GM23338 (cell line): Measurements from ENCODE around the gene ANKRD11. TPM values are rescaled to one million over a fixed set of nuclear protein-coding genes. Genes with fewer than 3 reads are reported as not detected.

Experiments
- ATAC-seq: fragments of 200-7000 bp; cut with Tn5 transposase; 3 replicates; pipeline ENCODE4 v1.9.1; 2020
- DNase-seq: peaks from one replicate; pipeline ENCODE4 v3.0.0-alpha.2; 2015; ENCODE audit warnings: low spot score
- H2AFZ ChIP-seq: fragments of 200-600 bp; sonication (generic); 2 replicates; pipeline ENCODE4 v1.8.0; 2016; ENCODE audit warnings: antibody characterized with exemption, mild to moderate bottlenecking, moderate library complexity
- H3F3A ChIP-seq: fragments of 200-600 bp; sonication (generic); replicated peaks from 2 replicates; pipeline ENCODE4 v1.8.0; 2017; ENCODE audit warnings: antibody characterized with exemption, mixed run types, low read depth
- H3K27ac ChIP-seq: fragments of 200-600 bp; sonication (generic); 2 replicates; pipeline ENCODE4 v1.6.1; 2016; ENCODE audit warnings: low read depth
- H3K27me3 ChIP-seq: fragments of 200-600 bp; sonication (generic); 2 replicates; pipeline ENCODE4 v1.8.0; 2016; ENCODE audit warnings: mild to moderate bottlenecking, mixed run types, moderate library complexity; ENCODE audit not compliant: insufficient read depth
- H3K36me3 ChIP-seq: fragments of 200-600 bp; sonication (generic); 2 replicates; pipeline ENCODE4 v1.8.0; 2016; ENCODE audit warnings: mild to moderate bottlenecking; ENCODE audit not compliant: insufficient read depth
- H3K4me1 ChIP-seq: fragments of 200-600 bp; sonication (generic); 2 replicates; pipeline ENCODE4 v1.8.0; 2016; ENCODE audit warnings: mild to moderate bottlenecking, moderate library complexity; ENCODE audit not compliant: insufficient read depth
- H3K4me2 ChIP-seq: fragments of 200-600 bp; sonication (generic); 2 replicates; pipeline ENCODE4 v1.7.1; 2017; ENCODE audit warnings: mixed run types
- H3K4me3 ChIP-seq: fragments of 200-600 bp; sonication (generic); 2 replicates; pipeline ENCODE4 v1.6.1; 2016; ENCODE audit warnings: mixed run types
- H3K79me2 ChIP-seq: fragments of 200-600 bp; sonication (generic); replicated peaks from 2 replicates; pipeline ENCODE4 v1.8.0; 2017; ENCODE audit warnings: mild to moderate bottlenecking; ENCODE audit not compliant: insufficient read depth
- H3K9me2 ChIP-seq: fragments of 200-600 bp; sonication (generic); 2 replicates; pipeline ENCODE4 v1.8.0; 2017; ENCODE audit not compliant: insufficient read depth
- H4K20me1 ChIP-seq: fragments of 200-600 bp; sonication (generic); replicated peaks from 2 replicates; pipeline ENCODE4 v1.8.0; 2017; ENCODE audit warnings: mild to moderate bottlenecking; ENCODE audit not compliant: insufficient read depth
- H3K27ac Mint-ChIP-seq: 2 replicates; pipeline ENCODE4 v1.8.0; 2020; ENCODE audit warnings: inconsistent platforms, mild to moderate bottlenecking, moderate library complexity, mixed read lengths
- H3K27me3 Mint-ChIP-seq: 3 replicates; pipeline ENCODE4 v1.8.0; 2022; ENCODE audit warnings: low read depth, mild to moderate bottlenecking, moderate library complexity, mixed read lengths, inconsistent platforms; ENCODE audit not compliant: insufficient read depth, poor library complexity
- H3K36me3 Mint-ChIP-seq: 3 replicates; pipeline ENCODE4 v1.8.0; 2021; ENCODE audit warnings: low read depth, mild to moderate bottlenecking, inconsistent platforms, moderate library complexity, mixed read lengths
- H3K4me1 Mint-ChIP-seq: 3 replicates; pipeline ENCODE4 v1.8.0; 2020; ENCODE audit warnings: mild to moderate bottlenecking, inconsistent platforms, mixed read lengths
- H3K4me3 Mint-ChIP-seq: 3 replicates; pipeline ENCODE4 v1.8.0; 2021; ENCODE audit warnings: moderate library complexity, mild to moderate bottlenecking, inconsistent platforms, mixed read lengths
- H3K9me3 Mint-ChIP-seq: 3 replicates; pipeline ENCODE4 v1.8.0; 2020; ENCODE audit warnings: moderate library complexity, mild to moderate bottlenecking, inconsistent platforms, mixed read lengths
- CREB1 ChIP-seq: fragments of 250-450 bp; sonication (Bioruptor Pico); IDR thresholded peaks from 2 replicates; pipeline ENCODE4 v1.5.0; 2020; ENCODE audit warnings: low read depth, mild to moderate bottlenecking, moderate library complexity
- CTCF ChIP-seq, 2 experiments: fragments of 200-600 bp in 1 of 2; sonication (generic) in 1 of 2; conservative IDR thresholded peaks; 2 replicates each; pipeline versions ENCODE4 v1.5.1 to v1.6.1; 2016 to 2017; ENCODE audit warnings: antibody characterized with exemption in 2 of 2, low read depth in 2 of 2, mild to moderate bottlenecking in 2 of 2, moderate library complexity in 1 of 2
- ETS1 ChIP-seq: IDR thresholded peaks from 2 replicates; pipeline ENCODE4 v1.6.1; 2016; ENCODE audit warnings: antibody characterized with exemption
- EZH2 ChIP-seq: fragments of 200-600 bp; sonication (generic); IDR thresholded peaks from one replicate; pipeline ENCODE4 v1.8.0; 2017; ENCODE audit warnings: antibody characterized with exemption, mild to moderate bottlenecking, low read depth; ENCODE audit not compliant: unreplicated experiment
- EZH2phosphoT487 ChIP-seq: fragments of 200-600 bp; sonication (generic); IDR thresholded peaks from one replicate; pipeline ENCODE4 v1.8.1; 2018; ENCODE audit warnings: antibody characterized with exemption; ENCODE audit not compliant: unreplicated experiment
- JUNB ChIP-seq: IDR thresholded peaks from one replicate; pipeline ENCODE4 v1.6.1; 2016; ENCODE audit warnings: antibody characterized with exemption; ENCODE audit not compliant: unreplicated experiment
- NANOG ChIP-seq: IDR thresholded peaks from 2 replicates; pipeline ENCODE4 v1.6.1; 2016; ENCODE audit warnings: antibody characterized with exemption, borderline replicate concordance
- POLR2AphosphoS5 ChIP-seq: IDR thresholded peaks from 2 replicates; pipeline ENCODE4 v1.6.1; 2016; ENCODE audit warnings: antibody characterized with exemption, low read depth
- STAT1 ChIP-seq: IDR thresholded peaks from one replicate; pipeline ENCODE4 v1.6.1; 2016; ENCODE audit warnings: antibody characterized with exemption; ENCODE audit not compliant: unreplicated experiment
- ZNF114 ChIP-seq: fragments of 250-450 bp; sonication (Bioruptor Pico); IDR thresholded peaks from 2 replicates; pipeline ENCODE4 v1.5.0; 2020; ENCODE audit warnings: mild to moderate bottlenecking, moderate library complexity
- ZNF331 ChIP-seq: fragments of 250-450 bp; sonication (Bioruptor Pico); IDR thresholded peaks from 2 replicates; pipeline ENCODE4 v1.5.0; 2020; ENCODE audit warnings: low read depth, mild to moderate bottlenecking, moderate library complexity
- ZNF462 ChIP-seq: fragments of 250-450 bp; sonication (Bioruptor Pico); IDR thresholded peaks from 2 replicates; pipeline ENCODE4 v1.5.0; 2020; ENCODE audit warnings: mild to moderate bottlenecking, moderate library complexity
- polyA plus RNA-seq: library from polyadenylated mRNA; unstranded; fragments of >200 nt; fragmentation: Nextera tagmentation; extraction: Ambion mirVana; gene quantifications from 2 replicates; pipeline ENCODE4 v1.2.1, GENCODE V29; 2016
- total RNA-seq: library from RNA; depleted of rRNA; stranded (reverse); fragments of >200 nt; shearing (Covaris generic); gene quantifications from 2 replicates; pipeline ENCODE4 v1.2.3, GENCODE V29; 2014

The ANKRD11 gene
- total and polyA plus RNA-seq, 2 experiments from 2014 or later, result 130 to 159 TPM

- Mint-ChIP-seq H3K27me3 (peaks cover 19% of the 10 kb centered on the region), H3K4me1 (no peaks in the 10 kb centered on the region), H3K9me3 (peaks cover 25% of the 10 kb centered on the region), H3K4me3 (no peak overlapping the region), H3K36me3 (peaks cover 74% of the 10 kb centered on the region), H3K27ac (no peak overlapping the region)
- TF ChIP-seq EZH2 (no peak), POLR2AphosphoS5 (peak; percentile 5; the same call in 1 of the 2 replicates)
- peaks cover 13% of the 10 kb centered on the region for H4K20me1 ChIP-seq
- H3F3A ChIP-seq, result 0 out of 2 replicates have a peak, but pooled peaks cover 2% of the 10 kb centered on the region
- H3K36me3 ChIP-seq, result peaks cover 10% of the 10 kb centered on the region; the same call in 1 of the 2 replicates
- H3K4me3 ChIP-seq, result no peak overlapping the region
- no peaks in the 10 kb centered on the region for H3K27me3 ChIP-seq
- no peak overlapping the region for H2AFZ ChIP-seq
- DNase-seq, result no peak
- ATAC-seq, result no peak
- no peak overlapping the region for H3K4me2 ChIP-seq
- no peaks in the 10 kb centered on the region; the same call in 1 of the 2 replicates for H3K79me2 ChIP-seq
- no peaks in the 10 kb centered on the region for H3K9me2 ChIP-seq
- no peaks in the 10 kb centered on the region for H3K4me1 ChIP-seq
- no peak overlapping the region for H3K27ac ChIP-seq
These were observed 223.7 kb downstream of the ANKRD11 start for GRCh38 chr16:89266521-89267134.

GRCh38 chr16:89265647-89266046, 224.7 kb downstream of the ANKRD11 start:
- Mint-ChIP-seq H3K27me3 (peaks cover 19% of the 10 kb centered on the region), H3K27ac (no peak overlapping the region), H3K4me1 (no peaks in the 10 kb centered on the region), H3K9me3 (peaks cover 25% of the 10 kb centered on the region), H3K36me3 (peaks cover 64% of the 10 kb centered on the region), H3K4me3 (no peak overlapping the region)
- Histone ChIP-seq H3K4me2 (no peak overlapping the region), H3K36me3 (peaks cover 10% of the 10 kb centered on the region; the same call in 1 of the 2 replicates), H3K4me1 (no peaks in the 10 kb centered on the region), H3K27ac (no peak overlapping the region), H3F3A (no peaks in the 10 kb centered on the region), H3K4me3 (no peak overlapping the region), H2AFZ (no peak overlapping the region), H3K79me2 (no peaks in the 10 kb centered on the region), H3K9me2 (no peaks in the 10 kb centered on the region), H3K27me3 (no peaks in the 10 kb centered on the region), H4K20me1 (peaks cover 10% of the 10 kb centered on the region)
- no peak for DNase-seq
- ATAC-seq, result no peak
- TF ChIP-seq ZNF331 (CRISPR knock-in tag) (no peak), CTCF (conservative IDR thresholded peaks at IDR 0.05; ENCODE audit: low read depth in 2 of 2) (no peak), EZH2 (no peak), ZNF462 (CRISPR knock-in tag) (no peak), ETS1 (no peak), ZNF114 (no peak), CREB1 (CRISPR knock-in tag) (no peak), POLR2AphosphoS5 (no peak), EZH2phosphoT487 (no peak), STAT1 (no peak), JUNB (no peak), NANOG (no peak)
